ENCODE results near the gene CYFIP1.

Gene CYFIP1

GRCh38 chr15:22861161-22861560, 119.0 kb downstream of the CYFIP1 start:
- DNase-seq: no peak

GRCh38 chr15:22856659-22857058, 123.5 kb downstream of the CYFIP1 start:
- no peak for DNase-seq

GRCh38 chr15:22855791-22856190, 124.4 kb downstream of the CYFIP1 start:
- no peak for DNase-seq

GRCh38 chr15:22851513-22851912, 128.7 kb downstream of the CYFIP1 start:
- no peak for DNase-seq

GRCh38 chr15:22850055-22850454, 130.1 kb downstream of the CYFIP1 start:
- no peak for DNase-seq

- DNase-seq: no peak
Observed at GRCh38 chr15:22846073-22846472, 134.1 kb downstream of the CYFIP1 start.

GRCh38 chr15:22845289-22845900, 134.8 kb downstream of the CYFIP1 start:
- DNase-seq: no peak

GRCh38 chr15:22844421-22845288, 135.5 kb downstream of the CYFIP1 start:
- DNase-seq: no peak

GRCh38 chr15:22839046-22839695, 141.0 kb downstream of the CYFIP1 start:
- peak; percentile 2 for DNase-seq

- peak; percentile 94 for DNase-seq
Observed at GRCh38 chr15:22838292-22839042, 141.7 kb downstream of the CYFIP1 start, which contains the start of gene NIPA2. Gene NIPA2, plus strand, starts transcription at chr15:22838666. Its CDS starts 13,066 bp downstream, at chr15:22851732.

- no peak for DNase-seq
Observed at GRCh38 chr15:22831473-22831872, 148.7 kb downstream of the CYFIP1 start.

- no peak for DNase-seq
Observed at GRCh38 chr15:22827125-22827524, 153.0 kb downstream of the CYFIP1 start.

GRCh38 chr15:22823495-22824128, 156.6 kb downstream of the CYFIP1 start:
- no peak for DNase-seq

- DNase-seq: no peak
Observed at GRCh38 chr15:22819651-22820050, 160.5 kb downstream of the CYFIP1 start.
